ENCODE data around the gene MUC22.

DNA sequence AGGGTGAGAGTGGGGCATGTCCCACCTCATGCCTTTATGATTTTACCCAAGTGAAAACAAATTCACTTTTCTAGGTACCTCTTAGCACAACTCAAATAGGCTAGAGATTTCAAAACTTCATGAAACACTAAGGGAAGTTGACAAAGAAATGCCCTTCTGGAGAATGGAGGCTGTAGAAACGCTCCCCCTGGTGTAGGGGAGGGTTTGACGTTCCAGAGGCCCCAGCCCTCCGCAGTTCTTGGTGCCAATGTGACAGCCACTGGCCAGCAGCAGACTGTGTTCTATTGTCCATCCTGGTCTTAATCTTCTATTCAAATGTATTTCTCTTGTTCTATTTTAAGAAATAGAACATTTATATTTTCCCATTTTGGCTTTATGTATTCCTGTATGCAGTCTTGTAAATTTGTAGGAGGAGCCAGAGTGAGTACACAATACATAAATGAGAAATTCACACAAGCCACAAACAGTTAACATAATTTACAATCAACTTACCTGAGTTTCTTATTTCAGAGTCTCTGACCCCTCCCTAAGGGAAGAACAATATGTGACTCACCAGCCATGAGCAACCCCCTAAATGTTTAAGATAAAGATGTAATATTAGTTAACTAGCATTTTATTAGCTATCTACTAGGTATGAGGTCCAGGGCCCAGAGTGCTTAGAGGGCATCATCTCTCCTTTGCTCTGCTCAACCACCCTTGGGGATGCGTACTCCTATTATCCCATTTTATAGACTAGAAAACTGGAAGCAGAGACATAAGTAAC, 35.6 kb upstream of the MUC22 start:
- TF ChIP-seq POLR2A (IDR thresholded peaks at IDR 0.05; ENCODE audit: low read depth, low read length) (no peak), TAF1 (IDR thresholded peaks at IDR 0.05; ENCODE audit: low read depth, low read length) (no peak), POLR2AphosphoS5 (IDR thresholded peaks at IDR 0.05; ENCODE audit: low read depth, low read length) (no peak), PAX5 (IDR thresholded peaks at IDR 0.05; ENCODE audit: insufficient read depth, low read length, severe bottlenecking) (no peak)

All from GM12891 (cell line).